OCI-LY1 (cell line): ENCODE data around the gene F2RL2.

Source experiments
- H2AFZ ChIP-seq: fragments of 200-600 bp; sonication (generic), shearing (Covaris generic); 2 replicates; pipeline ENCODE4 v1.6.0; 2014; ENCODE audit warnings: antibody characterized with exemption, mild to moderate bottlenecking, low read length
- H3F3A ChIP-seq: fragments of 200-600 bp; sonication (generic), shearing (Covaris generic); 2 replicates; pipeline ENCODE4 v1.6.0; 2014; ENCODE audit warnings: mild to moderate bottlenecking, antibody characterized with exemption, low read length, moderate library complexity; ENCODE audit not compliant: insufficient read depth
- H3K27ac ChIP-seq: fragments of 200-600 bp; sonication (generic); 2 replicates; pipeline ENCODE4 v1.5.1; 2014; ENCODE audit warnings: low read length, mixed run types, mild to moderate bottlenecking, low read depth; ENCODE audit not compliant: poor library complexity, severe bottlenecking
- H3K27me3 ChIP-seq: fragments of 200-600 bp; sonication (generic); 2 replicates; pipeline ENCODE4 v1.6.0; 2014; ENCODE audit warnings: antibody characterized with exemption, mild to moderate bottlenecking, low read length, moderate library complexity; ENCODE audit not compliant: insufficient read depth
- H3K36me3 ChIP-seq: fragments of 200-600 bp; sonication (generic); 2 replicates; pipeline ENCODE4 v1.6.1; 2014; ENCODE audit warnings: mild to moderate bottlenecking, antibody characterized with exemption, low read length, moderate library complexity, mixed read lengths; ENCODE audit not compliant: insufficient read depth
- H3K4me1 ChIP-seq: fragments of 200-600 bp; sonication (generic); 2 replicates; pipeline ENCODE4 v1.5.1; 2014; ENCODE audit warnings: mild to moderate bottlenecking, low read length, moderate library complexity; ENCODE audit not compliant: insufficient read depth, severe bottlenecking
- H3K4me2 ChIP-seq: fragments of 200-600 bp; sonication (generic), shearing (Covaris generic); 2 replicates; pipeline ENCODE4 v1.6.1; 2014; ENCODE audit warnings: low read length
- H3K4me3 ChIP-seq: fragments of 200-600 bp; sonication (generic); 2 replicates; pipeline ENCODE4 v1.5.1; 2014; ENCODE audit warnings: low read length, low read depth, mild to moderate bottlenecking, mixed read lengths; ENCODE audit not compliant: poor library complexity, severe bottlenecking
- H3K79me2 ChIP-seq: fragments of 200-600 bp; shearing (Covaris generic); 2 replicates; pipeline ENCODE4 v1.6.1; 2016; ENCODE audit warnings: mixed run types, low read length, mixed read lengths; ENCODE audit not compliant: insufficient read depth
- H3K9ac ChIP-seq: fragments of 200-600 bp; sonication (generic), shearing (Covaris generic); 2 replicates; pipeline ENCODE4 v1.6.1; 2014; ENCODE audit warnings: mild to moderate bottlenecking, low read length, mixed read lengths
- H3K9me2 ChIP-seq: fragments of 200-600 bp; sonication (generic), shearing (Covaris generic); 2 replicates; pipeline ENCODE4 v1.6.1; 2014; ENCODE audit warnings: low read depth, mild to moderate bottlenecking, low read length, mixed read lengths
- H3K9me3 ChIP-seq: fragments of 200-600 bp; shearing (Covaris generic); 2 replicates; pipeline ENCODE4 v1.6.1; 2014; ENCODE audit warnings: low read length, mixed read lengths
- H4K20me1 ChIP-seq: fragments of 200-600 bp; sonication (generic), shearing (Covaris generic); 2 replicates; pipeline ENCODE4 v1.6.0; 2016; ENCODE audit warnings: mild to moderate bottlenecking, low read length; ENCODE audit not compliant: insufficient read depth
- EZH2 ChIP-seq: fragments of 200-600 bp; sonication (generic), shearing (Covaris generic); IDR thresholded peaks from 2 replicates; pipeline ENCODE4 v1.8.0; 2017; ENCODE audit warnings: borderline replicate concordance, mixed run types, mild to moderate bottlenecking, antibody characterized with exemption, low read length, moderate library complexity, mixed read lengths
- TF ChIP-seq, protein P1 (sequence below): fragments of 200-600 bp; sonication (generic), shearing (Covaris generic); IDR thresholded peaks from 2 replicates; pipeline ENCODE4 v1.5.1; 2017; ENCODE audit warnings: mild to moderate bottlenecking, antibody characterized with exemption, low read length, moderate library complexity, mixed read lengths

F2RL2 gene

GRCh38 chr5:76657091-76657490 lies 33.9 kb upstream of the F2RL2 start:
- no peak overlapping the region for H2AFZ ChIP-seq
- no peak for TF ChIP-seq EZH2
- TF ChIP-seq, protein P1, sequence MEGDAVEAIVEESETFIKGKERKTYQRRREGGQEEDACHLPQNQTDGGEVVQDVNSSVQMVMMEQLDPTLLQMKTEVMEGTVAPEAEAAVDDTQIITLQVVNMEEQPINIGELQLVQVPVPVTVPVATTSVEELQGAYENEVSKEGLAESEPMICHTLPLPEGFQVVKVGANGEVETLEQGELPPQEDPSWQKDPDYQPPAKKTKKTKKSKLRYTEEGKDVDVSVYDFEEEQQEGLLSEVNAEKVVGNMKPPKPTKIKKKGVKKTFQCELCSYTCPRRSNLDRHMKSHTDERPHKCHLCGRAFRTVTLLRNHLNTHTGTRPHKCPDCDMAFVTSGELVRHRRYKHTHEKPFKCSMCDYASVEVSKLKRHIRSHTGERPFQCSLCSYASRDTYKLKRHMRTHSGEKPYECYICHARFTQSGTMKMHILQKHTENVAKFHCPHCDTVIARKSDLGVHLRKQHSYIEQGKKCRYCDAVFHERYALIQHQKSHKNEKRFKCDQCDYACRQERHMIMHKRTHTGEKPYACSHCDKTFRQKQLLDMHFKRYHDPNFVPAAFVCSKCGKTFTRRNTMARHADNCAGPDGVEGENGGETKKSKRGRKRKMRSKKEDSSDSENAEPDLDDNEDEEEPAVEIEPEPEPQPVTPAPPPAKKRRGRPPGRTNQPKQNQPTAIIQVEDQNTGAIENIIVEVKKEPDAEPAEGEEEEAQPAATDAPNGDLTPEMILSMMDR, result no peak
- no peaks in the 10 kb centered on the region for H3K36me3 ChIP-seq
- H3K4me2 ChIP-seq, result no peak overlapping the region
- H3K9me2 ChIP-seq, result no peaks in the 10 kb centered on the region
- H3K79me2 ChIP-seq, result no peaks in the 10 kb centered on the region
- H3F3A ChIP-seq, result no peaks in the 10 kb centered on the region
- no peak overlapping the region for H3K9ac ChIP-seq
- H3K4me1 ChIP-seq, result no peaks in the 10 kb centered on the region
- H3K27ac ChIP-seq, result no peak overlapping the region
- H4K20me1 ChIP-seq, result no peaks in the 10 kb centered on the region
- no peaks in the 10 kb centered on the region for H3K27me3 ChIP-seq
- no peak overlapping the region for H3K4me3 ChIP-seq
- H3K9me3 ChIP-seq, result no peaks in the 10 kb centered on the region

DNA sequence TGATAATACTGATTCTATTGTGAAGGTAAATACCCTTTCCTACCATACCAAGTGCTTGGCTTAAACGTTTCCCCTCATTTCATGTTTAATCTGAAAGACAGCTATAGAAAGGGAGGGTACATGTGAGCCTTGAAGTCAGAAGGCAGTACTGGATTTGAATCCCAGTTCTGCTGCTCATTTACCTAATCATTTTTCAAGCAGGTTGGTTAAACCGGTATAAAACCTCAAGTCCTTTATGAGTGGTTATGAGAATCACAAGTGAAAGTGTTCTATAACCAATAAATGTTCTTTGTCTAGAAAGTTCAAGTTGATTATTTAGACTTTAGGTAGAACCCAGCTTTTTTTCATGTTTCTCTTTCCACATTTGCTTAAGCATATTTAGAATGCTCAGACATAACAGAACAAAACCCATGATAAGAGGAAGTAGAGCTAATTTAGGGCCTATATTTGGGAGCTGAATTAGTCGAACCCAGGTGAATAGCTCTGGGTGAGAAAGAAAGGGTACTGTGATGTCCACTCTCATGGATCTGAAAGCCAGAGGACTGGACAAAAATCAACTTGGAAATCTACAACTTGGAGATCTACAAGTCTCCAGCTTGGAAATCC lies 29.7 kb upstream of the F2RL2 start:
- H3K4me2 ChIP-seq, result no peak overlapping the region
- TF ChIP-seq, protein P1, result no peak
- TF ChIP-seq EZH2, result no peak
- peaks cover 4% of the 10 kb centered on the region; the same call in 1 of the 2 replicates for H3K9me3 ChIP-seq
- no peaks in the 10 kb centered on the region for H3F3A ChIP-seq
- no peak overlapping the region for H3K4me3 ChIP-seq
- H3K9me2 ChIP-seq, result no peaks in the 10 kb centered on the region
- no peak overlapping the region for H3K27ac ChIP-seq
- no peaks in the 10 kb centered on the region for H3K4me1 ChIP-seq
- no peaks in the 10 kb centered on the region for H3K79me2 ChIP-seq
- H3K9ac ChIP-seq, result no peak overlapping the region
- H3K27me3 ChIP-seq, result no peaks in the 10 kb centered on the region
- no peaks in the 10 kb centered on the region for H3K36me3 ChIP-seq
- H4K20me1 ChIP-seq, result no peaks in the 10 kb centered on the region
- no peak overlapping the region for H2AFZ ChIP-seq

GRCh38 chr5:76649140-76649539 lies 25.9 kb upstream of the F2RL2 start:
- Histone ChIP-seq H3K27me3 (no peaks in the 10 kb centered on the region), H3K4me2 (no peak overlapping the region), H3K79me2 (no peaks in the 10 kb centered on the region), H3K9ac (no peak overlapping the region), H3K4me1 (no peaks in the 10 kb centered on the region), H3K9me2 (no peaks in the 10 kb centered on the region), H2AFZ (no peak overlapping the region), H3K4me3 (no peak overlapping the region), H3F3A (no peaks in the 10 kb centered on the region), H3K36me3 (no peaks in the 10 kb centered on the region), H4K20me1 (no peaks in the 10 kb centered on the region), H3K9me3 (peaks cover 4% of the 10 kb centered on the region; the same call in 1 of the 2 replicates), H3K27ac (no peak overlapping the region)
- TF ChIP-seq, protein P1, result no peak
- TF ChIP-seq EZH2, result no peak
